Measurements from ENCODE around the gene QRSL1. TPM values are rescaled to one million over a fixed set of nuclear protein-coding genes. Genes with fewer than 3 reads are reported as not detected.

The QRSL1 gene
- total and polyA plus RNA-seq, 9 of the 15 experiments (the other 6 are each of a cell fraction or from before 2014, with no cell fraction given): 14.6 to 31.5 (median 23.0) TPM

DNA sequence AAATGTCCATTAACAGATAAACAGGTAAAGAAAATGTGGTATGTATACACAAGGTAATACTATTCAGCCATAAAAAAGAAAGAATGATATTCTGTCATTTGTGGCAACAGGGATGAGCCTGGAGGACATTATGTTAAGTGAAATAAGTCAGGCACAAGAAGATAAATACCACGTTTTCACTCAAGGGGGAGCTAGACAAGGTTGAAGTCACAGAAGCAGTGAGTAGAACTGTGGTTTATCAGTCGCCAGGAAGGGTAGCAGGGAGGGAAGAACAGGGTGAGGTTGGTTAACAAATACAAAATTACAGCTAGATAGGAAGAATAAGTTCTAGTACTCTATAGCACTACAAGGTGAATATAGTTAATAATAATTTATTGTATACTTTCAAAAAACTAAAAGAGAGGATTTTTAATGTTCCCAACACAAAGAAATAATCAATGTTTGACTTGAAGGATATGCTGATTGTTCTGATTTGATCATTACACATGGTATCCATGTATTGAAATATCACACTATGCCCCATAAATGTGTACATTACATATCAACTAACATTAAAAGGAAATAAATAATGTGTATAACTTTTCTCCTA, 21.2 kb upstream of the QRSL1 start (continued):
- TF ChIP-seq, protein P1, sequence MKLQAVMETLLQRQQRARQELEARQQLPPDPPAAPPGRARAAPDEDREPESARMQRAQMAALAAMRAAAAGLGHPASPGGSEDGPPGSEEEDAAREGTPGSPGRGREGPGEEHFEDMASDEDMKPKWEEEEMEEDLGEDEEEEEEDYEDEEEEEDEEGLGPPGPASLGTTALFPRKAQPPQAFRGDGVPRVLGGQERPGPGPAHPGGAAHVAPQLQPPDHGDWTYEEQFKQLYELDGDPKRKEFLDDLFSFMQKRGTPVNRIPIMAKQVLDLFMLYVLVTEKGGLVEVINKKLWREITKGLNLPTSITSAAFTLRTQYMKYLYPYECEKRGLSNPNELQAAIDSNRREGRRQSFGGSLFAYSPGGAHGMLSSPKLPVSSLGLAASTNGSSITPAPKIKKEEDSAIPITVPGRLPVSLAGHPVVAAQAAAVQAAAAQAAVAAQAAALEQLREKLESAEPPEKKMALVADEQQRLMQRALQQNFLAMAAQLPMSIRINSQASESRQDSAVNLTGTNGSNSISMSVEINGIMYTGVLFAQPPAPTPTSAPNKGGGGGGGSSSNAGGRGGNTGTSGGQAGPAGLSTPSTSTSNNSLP (IDR thresholded peaks at IDR 0.05; ENCODE audit: borderline replicate concordance, low read depth, low read length): no peak
- no peak for TF ChIP-seq SP2 (IDR thresholded peaks at IDR 0.05; ENCODE audit: extremely low read depth, low read depth, low read length, poor library complexity, severe bottlenecking)
- TF ChIP-seq KDM2B (CRISPR knock-in tag; IDR thresholded peaks at IDR 0.05): no peak
- TF ChIP-seq NFATC3 (IDR thresholded peaks at IDR 0.05): no peak
- no peak for TF ChIP-seq SIRT6 (IDR thresholded peaks at IDR 0.05; ENCODE audit: low read depth, low read length)
- no peak for TF ChIP-seq CBX2 (IDR thresholded peaks at IDR 0.05; ENCODE audit: insufficient read depth, low read length, poor library complexity, severe bottlenecking)
- TF ChIP-seq FOXK2 (conservative IDR thresholded peaks at IDR 0.05 in 1 of 2, IDR thresholded peaks at IDR 0.05 in 1 of 2; ENCODE audit: low read depth in 2 of 2): peak; percentile 51 to 52; a peak in 1 of 4 replicates
- no peak for TF ChIP-seq NRF1 (conservative IDR thresholded peaks at IDR 0.05 in 1 of 2, IDR thresholded peaks at IDR 0.05 in 1 of 2)
- TF ChIP-seq BCOR (IDR thresholded peaks at IDR 0.05): no peak
- no peak for TF ChIP-seq OTX1 (CRISPR knock-in tag; IDR thresholded peaks at IDR 0.05)
- TF ChIP-seq POLR3G (IDR thresholded peaks at IDR 0.05; ENCODE audit: extremely low read depth, insufficient read length, insufficient replicate concordance): no peak
- TF ChIP-seq EZH2 (IDR thresholded peaks at IDR 0.05; ENCODE audit: borderline replicate concordance, low read depth, low read length): no peak
- no peak for TF ChIP-seq ZFP30 (CRISPR knock-in tag; IDR thresholded peaks at IDR 0.05; ENCODE audit: borderline replicate concordance)
- TF ChIP-seq, protein P2, sequence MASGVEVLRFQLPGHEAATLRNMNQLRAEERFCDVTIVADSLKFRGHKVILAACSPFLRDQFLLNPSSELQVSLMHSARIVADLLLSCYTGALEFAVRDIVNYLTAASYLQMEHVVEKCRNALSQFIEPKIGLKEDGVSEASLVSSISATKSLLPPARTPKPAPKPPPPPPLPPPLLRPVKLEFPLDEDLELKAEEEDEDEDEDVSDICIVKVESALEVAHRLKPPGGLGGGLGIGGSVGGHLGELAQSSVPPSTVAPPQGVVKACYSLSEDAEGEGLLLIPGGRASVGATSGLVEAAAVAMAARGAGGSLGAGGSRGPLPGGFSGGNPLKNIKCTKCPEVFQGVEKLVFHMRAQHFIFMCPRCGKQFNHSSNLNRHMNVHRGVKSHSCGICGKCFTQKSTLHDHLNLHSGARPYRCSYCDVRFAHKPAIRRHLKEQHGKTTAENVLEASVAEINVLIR (CRISPR knock-in tag; IDR thresholded peaks at IDR 0.05): no peak
- TF ChIP-seq ZNF57 (CRISPR knock-in tag; IDR thresholded peaks at IDR 0.05): no peak
- TF ChIP-seq CHD1 (IDR thresholded peaks at IDR 0.05; ENCODE audit: low read length): no peak
- TF ChIP-seq ZBTB8A (IDR thresholded peaks at IDR 0.05; ENCODE audit: partially characterized antibody): no peak
- peak; percentile 25; the same call in 1 of the 2 replicates for TF ChIP-seq TEAD4 (IDR thresholded peaks at IDR 0.05; ENCODE audit: low read length)
- TF ChIP-seq TEAD4 (CRISPR knock-in tag; IDR thresholded peaks at IDR 0.05; ENCODE audit: borderline replicate concordance): no peak
- TF ChIP-seq CHD2 (IDR thresholded peaks at IDR 0.05; ENCODE audit: low read depth, low read length): no peak
- no peak for TF ChIP-seq ZKSCAN3 (CRISPR knock-in tag; IDR thresholded peaks at IDR 0.05)
- no peak for TF ChIP-seq BDP1 (IDR thresholded peaks at IDR 0.05; ENCODE audit: insufficient read depth, insufficient read length)
- TF ChIP-seq ZKSCAN1 (IDR thresholded peaks at IDR 0.05; ENCODE audit: low read depth, low read length): no peak
- TF ChIP-seq, protein P3, sequence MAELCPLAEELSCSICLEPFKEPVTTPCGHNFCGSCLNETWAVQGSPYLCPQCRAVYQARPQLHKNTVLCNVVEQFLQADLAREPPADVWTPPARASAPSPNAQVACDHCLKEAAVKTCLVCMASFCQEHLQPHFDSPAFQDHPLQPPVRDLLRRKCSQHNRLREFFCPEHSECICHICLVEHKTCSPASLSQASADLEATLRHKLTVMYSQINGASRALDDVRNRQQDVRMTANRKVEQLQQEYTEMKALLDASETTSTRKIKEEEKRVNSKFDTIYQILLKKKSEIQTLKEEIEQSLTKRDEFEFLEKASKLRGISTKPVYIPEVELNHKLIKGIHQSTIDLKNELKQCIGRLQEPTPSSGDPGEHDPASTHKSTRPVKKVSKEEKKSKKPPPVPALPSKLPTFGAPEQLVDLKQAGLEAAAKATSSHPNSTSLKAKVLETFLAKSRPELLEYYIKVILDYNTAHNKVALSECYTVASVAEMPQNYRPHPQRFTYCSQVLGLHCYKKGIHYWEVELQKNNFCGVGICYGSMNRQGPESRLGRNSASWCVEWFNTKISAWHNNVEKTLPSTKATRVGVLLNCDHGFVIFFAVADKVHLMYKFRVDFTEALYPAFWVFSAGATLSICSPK (IDR thresholded peaks at IDR 0.05; ENCODE audit: borderline replicate concordance): no peak
- TF ChIP-seq PHF20 (IDR thresholded peaks at IDR 0.05; ENCODE audit: partially characterized antibody): no peak
- TF ChIP-seq POLR2G (IDR thresholded peaks at IDR 0.05; ENCODE audit: low read depth, low read length): no peak
- TF ChIP-seq ARID1B (IDR thresholded peaks at IDR 0.05): no peak
- TF ChIP-seq EHMT2 (IDR thresholded peaks at IDR 0.05): peak; percentile 83

All from K562 (cell line).